ENCODE results near the gene NOXO1. TPM values are rescaled to one million over a fixed set of nuclear protein-coding genes. Genes with fewer than 3 reads are reported as not detected.

NOXO1 gene
- total and polyA plus RNA-seq, 8 donors: 0.35 to 1.6 (median 0.58) TPM; not detected in 1

GRCh38 chr16:1982013-1982433 is 754 bp upstream of the NOXO1 start:
- ATAC-seq (no peak), DNase-seq (peak in 1 of 6 donors; percentile 52), FAIRE-seq (no peak)
- peaks cover 0 to 13% (median 0%) of the 10 kb centered on the region in 3 donors for H3K36me3 ChIP-seq
- WGBS, 2 donors: 39 to 45% methylated on average over 5 of the region's 5 CpGs
- no peak for TF ChIP-seq CTCF (IDR thresholded peaks at IDR 0.05)
- H3K27ac ChIP-seq: peak overlapping the region in 3 of 4 donors; percentile 8 to 32 (median 25)
- no peaks in the 10 kb centered on the region for H3K27me3 ChIP-seq
- no peaks in the 10 kb centered on the region for H3K9me3 ChIP-seq
- H3K4me1 ChIP-seq: peaks cover 0 to 17% (median 12%) of the 10 kb centered on the region in 3 donors
- H3K4me3 ChIP-seq: no peak overlapping the region
- intact Hi-C loops (cut with DNase I): no loop called here

GRCh38 chr16:1980770-1981087 is 540 bp downstream of the NOXO1 start:
- FAIRE-seq: no peak
- intact Hi-C loops (cut with DNase I): no loop called here
- peaks cover 0 to 17% (median 12%) of the 10 kb centered on the region in 3 donors for H3K4me1 ChIP-seq
- no peaks in the 10 kb centered on the region for H3K9me3 ChIP-seq
- no peak overlapping the region for H3K27ac ChIP-seq
- ATAC-seq: no peak
- peak in 1 of 6 donors; percentile 79 for DNase-seq
- TF ChIP-seq CTCF (IDR thresholded peaks at IDR 0.05): no peak
- 28 to 32% methylated on average over 16 of the region's 16 CpGs for WGBS, 2 donors
- no peak overlapping the region for H3K4me3 ChIP-seq
- H3K27me3 ChIP-seq: no peaks in the 10 kb centered on the region
- H3K36me3 ChIP-seq: peaks cover 0 to 19% (median 10%) of the 10 kb centered on the region in 3 donors

GRCh38 chr16:1980030-1980769 is 1.1 kb downstream of the NOXO1 start:
- FAIRE-seq: no peak
- Histone ChIP-seq H3K4me3 (peak overlapping the region; percentile 15 to 41 (median 29)), H3K9me3 (no peaks in the 10 kb centered on the region), H3K4me1 (peaks cover 0 to 13% (median 10%) of the 10 kb centered on the region in 3 donors), H3K36me3 (peaks cover 0 to 24% (median 14%) of the 10 kb centered on the region in 3 donors), H3K27me3 (no peaks in the 10 kb centered on the region), H3K27ac (peak overlapping the region in 3 of 4 donors; percentile 50 to 63 (median 55))
- TF ChIP-seq CTCF (IDR thresholded peaks at IDR 0.05): no peak
- ATAC-seq: peak in 2 of 4 donors; percentile 1 to 3
- intact Hi-C loops (cut with DNase I): no loop called here
- peak in 2 of 6 donors; percentile 66 to 84 for DNase-seq
- 24 to 29% methylated on average over 53 of the region's 53 CpGs for WGBS, 2 donors

GRCh38 chr16:1979271-1980029 is 1.8 kb downstream of the NOXO1 start:
- TF ChIP-seq CTCF (IDR thresholded peaks at IDR 0.05): no peak
- 33 to 36% methylated on average over 60 to 70 of the region's 70 CpGs for WGBS, 2 donors
- H3K4me3 ChIP-seq: peak overlapping the region; percentile 15 to 41 (median 29)
- peaks cover 0 to 29% (median 14%) of the 10 kb centered on the region in 3 donors for H3K36me3 ChIP-seq
- ATAC-seq (peak; percentile 65 to 75 (median 72)), FAIRE-seq (no peak), DNase-seq (peak; percentile 84 to 96 (median 88))
- H3K27ac ChIP-seq: peak overlapping the region; percentile 8 to 63 (median 52)
- H3K9me3 ChIP-seq: no peaks in the 10 kb centered on the region
- no peaks in the 10 kb centered on the region for H3K27me3 ChIP-seq
- H3K4me1 ChIP-seq: peaks cover 0 to 7% (median 4%) of the 10 kb centered on the region in 3 donors
- intact Hi-C loops (cut with DNase I): no loop called here

All from pancreas (tissue), 10 donors.